K562 (cell line): Measurements from ENCODE around the gene LMAN2. TPM values are rescaled to one million over a fixed set of nuclear protein-coding genes. Genes with fewer than 3 reads are reported as not detected.

Source experiments
- ARHGAP35 ChIP-seq: fragments of 450-650 bp; IDR thresholded peaks from 2 replicates; pipeline ENCODE4 v1.6.1; 2018; ENCODE audit not compliant: partially characterized antibody
- CHD2 ChIP-seq: IDR thresholded peaks from 2 replicates; pipeline ENCODE4 v1.6.1; 2011; ENCODE audit warnings: low read depth, low read length
- GTF2F1 ChIP-seq: IDR thresholded peaks from 2 replicates; pipeline ENCODE4 v1.6.1; 2011; ENCODE audit warnings: low read depth, low read length, improper control_type of control experiment
- HLTF ChIP-seq: fragments of 450-650 bp; IDR thresholded peaks from 2 replicates; pipeline ENCODE4 v1.6.1; 2016
- MAFK ChIP-seq: IDR thresholded peaks from 2 replicates; pipeline ENCODE4 v1.6.1; 2011; ENCODE audit warnings: low read length, improper control_type of control experiment
- NELFE ChIP-seq: IDR thresholded peaks from 2 replicates; pipeline ENCODE4 v1.6.1; 2011; ENCODE audit warnings: mild to moderate bottlenecking; ENCODE audit not compliant: insufficient read depth, insufficient read length
- PCBP1 ChIP-seq: fragments of 200-400 bp; formaldehyde crosslinking; IDR thresholded peaks from 2 replicates; pipeline ENCODE4 v1.6.1; 2018; ENCODE audit warnings: mild to moderate bottlenecking, low read depth, low read length; ENCODE audit not compliant: poor library complexity, severe bottlenecking
- RB1 ChIP-seq: fragments of 450-650 bp; IDR thresholded peaks from 2 replicates; pipeline ENCODE4 v1.6.1; 2017; ENCODE audit warnings: low read depth, mild to moderate bottlenecking
- RBBP5 ChIP-seq: fragments of 200-600 bp; sonication (generic); IDR thresholded peaks from 2 replicates; pipeline ENCODE4 v1.6.1; 2012; ENCODE audit warnings: borderline replicate concordance, mild to moderate bottlenecking, low read length, control low read depth, inconsistent platforms; ENCODE audit not compliant: insufficient read depth, poor library complexity, severe bottlenecking
- SIN3A ChIP-seq, 2 experiments: fragments of 150-350 bp in 1 of 2; IDR thresholded peaks; 2 replicates each; pipeline ENCODE4 v1.6.1; 2011 to 2016; ENCODE audit warnings: borderline replicate concordance in 2 of 2, low read depth in 2 of 2, low read length in 2 of 2, mild to moderate bottlenecking in 2 of 2, moderate library complexity in 2 of 2; ENCODE audit not compliant: control insufficient read depth in 1 of 2
- SMARCB1 ChIP-seq: IDR thresholded peaks from 2 replicates; pipeline ENCODE4 v1.6.1; 2011; ENCODE audit warnings: improper control_type of control experiment, low read depth; ENCODE audit not compliant: insufficient read length
- STAG1 ChIP-seq: sonication (generic); formaldehyde crosslinking; IDR thresholded peaks from 2 replicates; pipeline ENCODE4 v1.5.0; 2020; ENCODE audit warnings: missing genetic modification reagents, borderline replicate concordance
- TBP ChIP-seq: optimal IDR thresholded peaks from 2 replicates; pipeline ENCODE3; 2011; ENCODE audit warnings: low read depth, low read length, improper control_type of control experiment
- TCFL5 ChIP-seq: fragments of 250-450 bp; sonication (Bioruptor Pico); conservative IDR thresholded peaks from 2 replicates; pipeline ENCODE4 v1.6.1; 2021; ENCODE audit warnings: mild to moderate bottlenecking, moderate library complexity, matching md5 sums
- TSC22D4 ChIP-seq: fragments of 450-650 bp; IDR thresholded peaks from 2 replicates; pipeline ENCODE4 v1.6.1; 2016; ENCODE audit warnings: missing genetic modification characterization, missing biosample characterization, control low read depth
- ZNF197 ChIP-seq: fragments of 200-800 bp; sonication (Bioruptor generic); IDR thresholded peaks from 2 replicates; pipeline ENCODE4 v1.6.1; 2016; ENCODE audit warnings: low read depth, missing genetic modification characterization, missing compliant biosample characterization
- polyA plus RNA-seq, 8 experiments: library from polyadenylated mRNA; depleted of rRNA in 4 of 8; stranded (reverse) in 5 of 8; unstranded in 3 of 8; fragments of >200 nt; fragmentation: Nextera tagmentation in 2 of 8; fragmentation: Illumina TruSeq in 1 of 8; extraction: Ambion mirVana in 2 of 8; extraction: Trizol in 1 of 8; gene quantifications; 2 replicates each; pipeline versions ENCODE4 v1.2.1 to v1.2.3, GENCODE V29; 2011 to 2014; ENCODE audit warnings: inconsistent platforms in 1 of 8, missing spikeins in 1 of 8
- total RNA-seq, 7 experiments: library from RNA; depleted of rRNA in 6 of 7; stranded (reverse); fragments of >200 nt in 6 of 7; fragmentation: Illumina TruSeq in 2 of 7; extraction: Trizol in 2 of 7; gene quantifications; 2 replicates each; pipeline versions ENCODE4 v1.2.1 to v1.2.3, GENCODE V29; 2011 to 2021; ENCODE audit warnings: low replicate concordance in 1 of 7
- TF ChIP-seq, protein P1 (sequence below): sonication (generic); formaldehyde crosslinking; IDR thresholded peaks from 2 replicates; pipeline ENCODE4 v1.8.1; 2023; ENCODE audit warnings: mild to moderate bottlenecking, missing genetic modification reagents
- TF ChIP-seq, protein P2 (sequence below): sonication (generic); formaldehyde crosslinking; IDR thresholded peaks from 2 replicates; pipeline ENCODE4 v1.5.0; 2020; ENCODE audit warnings: missing genetic modification reagents
- TF ChIP-seq, protein P3 (sequence below): sonication (generic); formaldehyde crosslinking; IDR thresholded peaks from 2 replicates; pipeline ENCODE4 v1.8.0; 2022; ENCODE audit warnings: mild to moderate bottlenecking, missing genetic modification reagents, borderline replicate concordance
- TF ChIP-seq, protein P4 (sequence below): fragments of 450-650 bp; IDR thresholded peaks from 2 replicates; pipeline ENCODE4 v1.6.1; 2016; ENCODE audit warnings: mild to moderate bottlenecking

The LMAN2 gene
- total and polyA plus RNA-seq, 9 of the 15 experiments (the other 6 are each of a cell fraction or from before 2014, with no cell fraction given): 2.7 to 254 (median 136) TPM

DNA sequence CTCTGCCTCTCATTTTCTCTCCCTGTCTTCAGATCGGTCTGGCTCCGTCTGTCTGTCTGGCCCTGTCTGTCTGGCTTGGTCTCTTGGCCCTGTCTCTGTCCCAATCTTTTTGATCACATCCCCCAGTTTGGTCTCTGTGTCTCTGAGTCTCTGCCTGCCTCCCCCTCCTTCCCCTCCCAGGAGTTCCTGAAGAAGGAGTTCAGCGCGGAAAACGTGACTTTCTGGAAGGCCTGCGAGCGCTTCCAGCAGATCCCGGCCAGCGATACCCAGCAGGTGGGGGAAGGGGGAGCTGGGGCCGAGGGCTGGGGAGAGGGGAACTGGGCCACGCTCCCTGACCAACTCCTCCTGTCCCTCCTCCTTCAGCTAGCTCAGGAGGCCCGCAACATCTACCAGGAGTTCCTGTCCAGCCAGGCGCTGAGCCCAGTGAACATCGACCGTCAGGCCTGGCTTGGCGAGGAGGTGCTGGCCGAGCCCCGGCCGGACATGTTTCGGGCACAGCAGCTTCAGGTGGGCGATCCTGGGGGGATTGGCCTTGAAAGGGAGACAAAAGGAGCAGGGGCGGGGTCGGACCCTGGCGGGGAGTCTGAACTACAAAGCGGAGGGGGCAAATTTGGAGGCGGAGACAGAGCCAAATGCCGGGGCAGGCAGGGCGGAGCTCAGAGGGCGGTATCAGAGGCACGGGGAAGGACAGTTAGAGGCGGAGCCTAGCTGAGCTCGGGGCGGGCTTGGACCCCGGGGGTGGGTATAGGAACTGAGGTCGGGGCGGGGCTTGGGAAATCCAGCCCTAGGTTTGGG is 15.3 kb upstream of the LMAN2 start (continued):
- TF ChIP-seq, protein P1, sequence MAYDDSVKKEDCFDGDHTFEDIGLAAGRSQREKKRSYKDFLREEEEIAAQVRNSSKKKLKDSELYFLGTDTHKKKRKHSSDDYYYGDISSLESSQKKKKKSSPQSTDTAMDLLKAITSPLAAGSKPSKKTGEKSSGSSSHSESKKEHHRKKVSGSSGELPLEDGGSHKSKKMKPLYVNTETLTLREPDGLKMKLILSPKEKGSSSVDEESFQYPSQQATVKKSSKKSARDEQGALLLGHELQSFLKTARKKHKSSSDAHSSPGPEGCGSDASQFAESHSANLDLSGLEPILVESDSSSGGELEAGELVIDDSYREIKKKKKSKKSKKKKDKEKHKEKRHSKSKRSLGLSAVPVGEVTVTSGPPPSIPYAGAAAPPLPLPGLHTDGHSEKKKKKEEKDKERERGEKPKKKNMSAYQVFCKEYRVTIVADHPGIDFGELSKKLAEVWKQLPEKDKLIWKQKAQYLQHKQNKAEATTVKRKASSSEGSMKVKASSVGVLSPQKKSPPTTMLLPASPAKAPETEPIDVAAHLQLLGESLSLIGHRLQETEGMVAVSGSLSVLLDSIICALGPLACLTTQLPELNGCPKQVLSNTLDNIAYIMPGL (CRISPR knock-in tag): no peak
- no peak for TF ChIP-seq GTF2F1
- TF ChIP-seq, protein P2, sequence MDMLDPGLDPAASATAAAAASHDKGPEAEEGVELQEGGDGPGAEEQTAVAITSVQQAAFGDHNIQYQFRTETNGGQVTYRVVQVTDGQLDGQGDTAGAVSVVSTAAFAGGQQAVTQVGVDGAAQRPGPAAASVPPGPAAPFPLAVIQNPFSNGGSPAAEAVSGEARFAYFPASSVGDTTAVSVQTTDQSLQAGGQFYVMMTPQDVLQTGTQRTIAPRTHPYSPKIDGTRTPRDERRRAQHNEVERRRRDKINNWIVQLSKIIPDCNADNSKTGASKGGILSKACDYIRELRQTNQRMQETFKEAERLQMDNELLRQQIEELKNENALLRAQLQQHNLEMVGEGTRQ: no peak
- peak; percentile 11; the same call in 1 of the 2 replicates for TF ChIP-seq MAFK
- TF ChIP-seq NELFE: no peak
- peak; percentile 33; the same call in 1 of the 2 replicates for TF ChIP-seq HLTF
- no peak for TF ChIP-seq ZNF197
- peak; percentile 51 for TF ChIP-seq TBP
- 0 out of 2 replicates have a peak, but pooled peaks have one; percentile 13 for TF ChIP-seq CHD2
- TF ChIP-seq SIN3A (IDR thresholded peaks at IDR 0.05; ENCODE audit: borderline replicate concordance in 2 of 2, control insufficient read depth in 1 of 2, low read depth in 2 of 2, low read length in 2 of 2): no peak
- TF ChIP-seq TSC22D4 (tag): no peak
- TF ChIP-seq SMARCB1: no peak
- TF ChIP-seq PCBP1: no peak
- TF ChIP-seq, protein P3, sequence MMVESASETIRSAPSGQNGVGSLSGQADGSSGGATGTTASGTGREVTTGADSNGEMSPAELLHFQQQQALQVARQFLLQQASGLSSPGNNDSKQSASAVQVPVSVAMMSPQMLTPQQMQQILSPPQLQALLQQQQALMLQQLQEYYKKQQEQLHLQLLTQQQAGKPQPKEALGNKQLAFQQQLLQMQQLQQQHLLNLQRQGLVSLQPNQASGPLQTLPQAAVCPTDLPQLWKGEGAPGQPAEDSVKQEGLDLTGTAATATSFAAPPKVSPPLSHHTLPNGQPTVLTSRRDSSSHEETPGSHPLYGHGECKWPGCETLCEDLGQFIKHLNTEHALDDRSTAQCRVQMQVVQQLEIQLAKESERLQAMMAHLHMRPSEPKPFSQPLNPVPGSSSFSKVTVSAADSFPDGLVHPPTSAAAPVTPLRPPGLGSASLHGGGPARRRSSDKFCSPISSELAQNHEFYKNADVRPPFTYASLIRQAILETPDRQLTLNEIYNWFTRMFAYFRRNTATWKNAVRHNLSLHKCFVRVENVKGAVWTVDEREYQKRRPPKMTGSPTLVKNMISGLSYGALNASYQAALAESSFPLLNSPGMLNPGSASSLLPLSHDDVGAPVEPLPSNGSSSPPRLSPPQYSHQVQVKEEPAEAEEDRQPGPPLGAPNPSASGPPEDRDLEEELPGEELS: no peak
- TF ChIP-seq RBBP5: peak; percentile 34
- no peak for TF ChIP-seq STAG1 (CRISPR knock-in tag)
- no peak for TF ChIP-seq ARHGAP35
- no peak for TF ChIP-seq TCFL5 (CRISPR knock-in tag)
- TF ChIP-seq, protein P4, sequence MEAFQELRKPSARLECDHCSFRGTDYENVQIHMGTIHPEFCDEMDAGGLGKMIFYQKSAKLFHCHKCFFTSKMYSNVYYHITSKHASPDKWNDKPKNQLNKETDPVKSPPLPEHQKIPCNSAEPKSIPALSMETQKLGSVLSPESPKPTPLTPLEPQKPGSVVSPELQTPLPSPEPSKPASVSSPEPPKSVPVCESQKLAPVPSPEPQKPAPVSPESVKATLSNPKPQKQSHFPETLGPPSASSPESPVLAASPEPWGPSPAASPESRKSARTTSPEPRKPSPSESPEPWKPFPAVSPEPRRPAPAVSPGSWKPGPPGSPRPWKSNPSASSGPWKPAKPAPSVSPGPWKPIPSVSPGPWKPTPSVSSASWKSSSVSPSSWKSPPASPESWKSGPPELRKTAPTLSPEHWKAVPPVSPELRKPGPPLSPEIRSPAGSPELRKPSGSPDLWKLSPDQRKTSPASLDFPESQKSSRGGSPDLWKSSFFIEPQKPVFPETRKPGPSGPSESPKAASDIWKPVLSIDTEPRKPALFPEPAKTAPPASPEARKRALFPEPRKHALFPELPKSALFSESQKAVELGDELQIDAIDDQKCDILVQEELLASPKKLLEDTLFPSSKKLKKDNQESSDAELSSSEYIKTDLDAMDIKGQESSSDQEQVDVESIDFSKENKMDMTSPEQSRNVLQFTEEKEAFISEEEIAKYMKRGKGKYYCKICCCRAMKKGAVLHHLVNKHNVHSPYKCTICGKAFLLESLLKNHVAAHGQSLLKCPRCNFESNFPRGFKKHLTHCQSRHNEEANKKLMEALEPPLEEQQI: no peak
- TF ChIP-seq RB1: no peak
